Coronary artery (tissue), 2 donors: Measurements from ENCODE around the gene CDKL5.

Experiments
- DNase-seq: peaks from one replicate; pipeline ENCODE4 v3.0.0-alpha.2; 2017; ENCODE audit warnings: low spot score
- H3K27ac ChIP-seq, 2 donors: fragments of 200-600 bp; sonication (generic); one replicate each; pipeline ENCODE4 v1.5.1; 2016 to 2019
- H3K4me3 ChIP-seq: fragments of 200-600 bp; sonication (generic); 2 replicates; pipeline ENCODE4 v1.5.1; 2016; ENCODE audit warnings: mild to moderate bottlenecking, moderate library complexity
- TF ChIP-seq, protein P1 (sequence below): fragments of 200-600 bp; sonication (generic); IDR thresholded peaks from one replicate; pipeline ENCODE4 v1.5.1; 2019; ENCODE audit warnings: antibody characterized with exemption

The CDKL5 gene

DNA sequence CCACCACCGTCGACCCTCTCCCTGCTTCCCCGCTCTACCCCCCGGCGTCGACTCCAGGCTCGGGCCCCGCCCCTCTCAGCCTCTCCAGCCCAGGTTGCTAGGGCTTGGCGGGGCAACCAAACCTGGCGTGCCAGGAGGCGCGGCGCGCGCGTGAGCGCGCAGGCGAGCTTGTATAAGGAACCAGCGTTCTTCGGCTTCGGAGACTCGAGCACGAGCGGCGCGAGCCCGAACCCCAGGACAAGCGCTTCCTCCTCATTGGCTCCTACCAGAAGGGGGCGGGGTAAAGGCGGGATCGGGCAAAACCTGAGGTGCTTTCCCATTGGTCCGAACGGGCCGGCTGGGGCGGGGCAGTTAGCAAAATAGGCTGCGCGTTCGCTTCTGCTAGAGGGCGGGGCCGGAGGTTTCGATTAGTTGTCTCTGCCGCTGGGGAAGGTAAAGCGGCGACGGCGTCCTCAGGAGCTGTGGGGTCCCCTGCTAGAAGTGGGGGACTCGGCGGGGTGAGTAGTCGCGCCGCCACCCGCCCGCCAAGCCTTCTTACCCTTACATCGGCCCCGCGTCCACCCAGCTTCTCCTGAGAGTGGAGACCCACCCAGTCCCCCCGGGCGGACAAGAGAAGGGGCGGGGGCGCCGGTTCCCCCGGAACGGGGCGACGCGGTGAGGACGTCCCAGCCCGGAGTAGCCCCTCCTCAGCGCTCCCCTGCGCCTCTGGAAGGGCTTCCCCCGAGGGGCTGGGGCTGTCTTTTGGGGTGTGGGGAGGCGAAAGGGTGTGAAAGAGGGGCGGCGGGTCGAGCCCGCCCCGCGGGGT lies at the start of gene CDKL5:
TSS of gene CDKL5 (plus strand) at position 410 of the 805 bp plus-strand sequence. CDS start 81,489 bp downstream, outside the sequence.
- H3K4me3 ChIP-seq: peak within 1 kb of the TSS; percentile 86
- TF ChIP-seq, protein P1, sequence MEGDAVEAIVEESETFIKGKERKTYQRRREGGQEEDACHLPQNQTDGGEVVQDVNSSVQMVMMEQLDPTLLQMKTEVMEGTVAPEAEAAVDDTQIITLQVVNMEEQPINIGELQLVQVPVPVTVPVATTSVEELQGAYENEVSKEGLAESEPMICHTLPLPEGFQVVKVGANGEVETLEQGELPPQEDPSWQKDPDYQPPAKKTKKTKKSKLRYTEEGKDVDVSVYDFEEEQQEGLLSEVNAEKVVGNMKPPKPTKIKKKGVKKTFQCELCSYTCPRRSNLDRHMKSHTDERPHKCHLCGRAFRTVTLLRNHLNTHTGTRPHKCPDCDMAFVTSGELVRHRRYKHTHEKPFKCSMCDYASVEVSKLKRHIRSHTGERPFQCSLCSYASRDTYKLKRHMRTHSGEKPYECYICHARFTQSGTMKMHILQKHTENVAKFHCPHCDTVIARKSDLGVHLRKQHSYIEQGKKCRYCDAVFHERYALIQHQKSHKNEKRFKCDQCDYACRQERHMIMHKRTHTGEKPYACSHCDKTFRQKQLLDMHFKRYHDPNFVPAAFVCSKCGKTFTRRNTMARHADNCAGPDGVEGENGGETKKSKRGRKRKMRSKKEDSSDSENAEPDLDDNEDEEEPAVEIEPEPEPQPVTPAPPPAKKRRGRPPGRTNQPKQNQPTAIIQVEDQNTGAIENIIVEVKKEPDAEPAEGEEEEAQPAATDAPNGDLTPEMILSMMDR: no peak
- DNase-seq: peak; percentile 96
- peak within 1 kb of the TSS; percentile 72 to 87 for H3K27ac ChIP-seq

DNA sequence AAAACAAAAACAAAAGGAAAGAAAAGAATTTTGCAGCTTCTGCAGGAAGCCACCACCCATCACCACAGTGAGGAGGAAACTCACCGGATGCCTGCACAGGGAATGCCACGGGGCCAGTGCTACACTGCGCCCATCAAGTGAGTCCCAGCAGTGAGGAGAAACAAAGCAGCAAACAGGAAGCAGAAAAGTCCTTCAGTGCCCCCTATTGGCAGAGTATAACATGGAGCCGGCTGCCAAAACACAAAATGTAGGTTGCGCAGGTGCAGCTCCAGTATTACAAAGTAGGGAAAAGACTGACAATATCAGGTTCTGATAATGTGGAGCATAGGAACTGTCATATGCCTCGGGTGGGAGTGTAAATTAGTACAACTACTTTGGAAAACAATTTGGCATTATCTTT lies 47.6 kb upstream of the CDKL5 start:
- no peak overlapping the region for H3K27ac ChIP-seq
- DNase-seq: no peak
- H3K4me3 ChIP-seq: no peak overlapping the region
- TF ChIP-seq, protein P1: no peak

DNA sequence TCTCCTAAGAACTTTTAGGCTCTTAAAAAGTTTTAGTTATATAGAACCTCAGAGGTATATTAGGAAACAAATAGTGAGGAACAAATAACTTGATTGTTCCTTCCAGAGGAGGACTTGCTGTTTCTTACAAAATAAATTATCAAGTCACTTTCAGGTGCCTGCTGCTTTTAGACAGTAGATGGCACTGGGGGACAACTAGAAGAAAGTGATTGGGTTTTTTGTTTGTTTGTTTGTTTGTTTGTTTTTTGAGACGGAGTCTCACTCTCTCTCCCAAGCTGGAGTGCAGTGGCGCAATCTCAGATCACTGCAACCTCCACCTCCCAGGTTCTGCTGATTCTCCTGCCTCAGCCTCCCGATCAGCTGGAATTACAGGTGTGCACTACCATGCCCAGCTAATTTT lies 35.4 kb upstream of the CDKL5 start:
- H3K4me3 ChIP-seq: no peak overlapping the region
- TF ChIP-seq, protein P1: no peak
- no peak for DNase-seq
- no peak overlapping the region for H3K27ac ChIP-seq

DNA sequence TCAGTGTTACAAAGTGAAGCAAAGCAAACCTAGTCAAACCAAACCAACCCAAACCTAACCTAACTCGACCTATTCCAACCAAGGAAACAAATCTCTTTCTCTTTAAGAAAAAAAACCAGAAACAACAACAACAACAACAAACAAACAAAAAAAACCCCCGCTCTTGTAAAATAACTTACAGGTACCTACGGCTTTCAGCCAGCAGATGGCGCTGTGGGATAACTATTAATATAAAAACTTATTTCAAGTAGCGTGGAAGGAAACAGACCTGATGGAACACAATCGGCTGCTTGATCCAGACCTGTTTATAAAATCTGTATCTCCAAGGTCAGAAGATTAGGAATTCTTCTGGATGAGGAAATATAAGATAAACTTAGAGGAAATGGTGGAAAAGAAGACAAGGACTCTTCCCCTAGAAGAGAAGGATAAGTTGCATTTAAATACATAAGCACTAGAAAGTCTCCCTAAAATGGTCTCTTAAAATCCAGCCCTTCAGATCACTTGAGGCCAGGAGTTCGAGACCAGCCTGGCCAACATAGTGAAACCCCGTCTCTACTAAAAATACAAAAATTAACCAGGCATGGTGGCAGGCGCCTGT lies 34.4 kb upstream of the CDKL5 start:
- TF ChIP-seq, protein P1: peak; percentile 68
- Histone ChIP-seq H3K4me3 (no peak overlapping the region), H3K27ac (no peak overlapping the region)
- no peak for DNase-seq

DNA sequence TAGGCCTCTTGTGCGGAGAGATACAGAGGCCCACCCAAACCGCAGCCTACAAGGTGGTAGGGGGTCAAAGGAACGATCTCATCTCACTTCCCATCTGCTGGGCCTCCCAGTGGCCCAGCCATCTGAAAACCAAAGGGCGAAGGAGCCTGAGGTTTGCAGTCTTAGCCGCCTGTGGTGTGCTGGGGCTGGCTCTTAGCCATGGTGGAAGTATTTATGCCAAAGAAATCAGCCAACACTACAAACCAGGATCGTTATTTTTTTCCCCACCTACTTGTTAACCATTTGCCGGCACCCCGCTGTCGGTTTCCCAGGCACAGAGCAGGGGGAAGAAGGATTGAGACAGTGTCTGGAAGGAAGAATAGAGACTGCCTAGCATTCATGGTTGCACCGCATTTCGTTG lies 30.9 kb upstream of the CDKL5 start:
- H3K27ac ChIP-seq: no peak overlapping the region
- TF ChIP-seq, protein P1: no peak
- no peak overlapping the region for H3K4me3 ChIP-seq
- no peak for DNase-seq

DNA sequence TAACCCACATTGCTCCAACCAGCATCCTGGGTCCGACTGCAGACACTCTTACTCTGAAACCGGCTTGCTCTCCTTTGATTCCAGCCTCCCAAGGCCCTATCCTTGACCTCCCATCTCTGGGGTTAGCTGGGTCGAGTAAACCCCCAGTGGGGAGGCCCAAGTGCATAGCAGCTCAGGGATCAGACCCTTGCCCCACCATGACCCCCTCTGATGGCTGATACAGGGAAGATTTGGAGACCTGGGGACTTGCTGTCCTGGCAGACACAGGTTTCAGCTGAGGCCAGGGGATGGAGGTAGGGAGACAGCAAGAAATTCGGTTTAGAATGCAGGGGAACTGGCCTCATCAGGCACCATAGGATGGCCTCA lies 23.6 kb upstream of the CDKL5 start:
- no peak for DNase-seq
- Histone ChIP-seq H3K27ac (no peak overlapping the region), H3K4me3 (no peak overlapping the region)
- TF ChIP-seq, protein P1: no peak
